SK-N-SH (cell line): ENCODE results near the gene MRPS27. TPM values are rescaled to one million over a fixed set of nuclear protein-coding genes. Genes with fewer than 3 reads are reported as not detected.

Source experiments
- CTCF ChIA-PET: fragments of 300-600, 350-600 bp; formaldehyde crosslinking; extraction: SDS; loops from one replicate; lab custom pipeline; 2021; lab: Yijun Ruan, JAX
- POLR2A ChIA-PET: fragments of 350-600 bp; sonication (Branson Sonifier 250); formaldehyde crosslinking; extraction: SDS; loops from one replicate; lab custom pipeline; 2020; ENCODE audit warnings: antibody characterized with exemption, inconsistent platforms; lab: Yijun Ruan, JAX
- DNase-seq: peaks from one replicate; pipeline ENCODE4 v3.0.0; 2012
- H2AFZ ChIP-seq: fragments of 200-600 bp; sonication (generic); 2 replicates; pipeline ENCODE4 v1.8.1; 2016; ENCODE audit warnings: antibody characterized with exemption, mild to moderate bottlenecking, low read depth
- H3F3A ChIP-seq: fragments of 200-600 bp; sonication (generic); replicated peaks from 2 replicates; pipeline ENCODE3; 2016; ENCODE audit warnings: antibody characterized with exemption, mild to moderate bottlenecking; ENCODE audit not compliant: insufficient read depth
- H3K27ac ChIP-seq, 2 experiments: fragments of 200-500 bp in 1 of 2; fragments of 200-600 bp in 1 of 2; sonication (Bioruptor generic) in 1 of 2; sonication (generic), shearing (Covaris generic) in 1 of 2; 2 replicates each; pipeline versions ENCODE4 v1.5.1 to v1.6.1; 2014 to 2016; ENCODE audit warnings: low read depth in 2 of 2, inconsistent platforms in 1 of 2, low read length in 1 of 2, mild to moderate bottlenecking in 1 of 2, mixed read lengths in 1 of 2
- H3K27me3 ChIP-seq: fragments of 200-600 bp; sonication (generic), shearing (Covaris generic); 2 replicates; pipeline ENCODE4 v1.6.1; 2016; ENCODE audit warnings: mixed run types; ENCODE audit not compliant: insufficient read depth
- H3K36me3 ChIP-seq, 2 experiments: fragments of 200-500 bp in 1 of 2; fragments of 200-600 bp in 1 of 2; sonication (Bioruptor generic) in 1 of 2; sonication (generic) in 1 of 2; replicated peaks in 1 of 2; 2 replicates each; pipeline versions ENCODE3 to v1.5.1; 2014 to 2016; ENCODE audit warnings: low read length in 1 of 2, mild to moderate bottlenecking in 1 of 2; ENCODE audit not compliant: insufficient read depth in 2 of 2, control insufficient read depth in 1 of 2
- H3K4me1 ChIP-seq, 2 experiments: fragments of 200-500 bp in 1 of 2; fragments of 200-600 bp in 1 of 2; sonication (Bioruptor generic) in 1 of 2; sonication (generic), shearing (Covaris generic) in 1 of 2; 2 replicates each; pipeline versions ENCODE4 v1.5.1 to v1.6.1; 2014 to 2016; ENCODE audit warnings: low read depth in 1 of 2, low read length in 1 of 2, mixed run types in 1 of 2; ENCODE audit not compliant: insufficient read depth in 2 of 2, control insufficient read depth in 1 of 2
- H3K4me2 ChIP-seq: fragments of 200-600 bp; sonication (generic), shearing (Covaris generic); 2 replicates; pipeline ENCODE4 v1.6.1; 2017; ENCODE audit warnings: mixed run types
- H3K4me3 ChIP-seq, 2 experiments: fragments of 200-500 bp in 1 of 2; fragments of 200-600 bp in 1 of 2; sonication (Bioruptor generic) in 1 of 2; sonication (generic), shearing (Covaris generic) in 1 of 2; 2 replicates each; pipeline versions ENCODE4 v1.5.1 to v1.8.1; 2014 to 2016; ENCODE audit warnings: low read depth in 2 of 2, inconsistent platforms in 1 of 2, low read length in 1 of 2, mild to moderate bottlenecking in 1 of 2, mixed read lengths in 1 of 2, moderate library complexity in 1 of 2
- H3K79me2 ChIP-seq: fragments of 200-600 bp; sonication (generic); 2 replicates; pipeline ENCODE4 v1.8.1; 2017; ENCODE audit warnings: mild to moderate bottlenecking; ENCODE audit not compliant: insufficient read depth
- H3K9ac ChIP-seq: fragments of 200-600 bp; sonication (generic); 2 replicates; pipeline ENCODE4 v1.6.1; 2017; ENCODE audit warnings: mixed run types
- H3K9me2 ChIP-seq: fragments of 200-600 bp; sonication (generic); 2 replicates; pipeline ENCODE4 v1.6.1; 2017; ENCODE audit warnings: mixed run types
- H3K9me3 ChIP-seq: fragments of 200-600 bp; sonication (generic); 2 replicates; pipeline ENCODE4 v1.6.1; 2017; ENCODE audit warnings: mixed run types, mild to moderate bottlenecking, moderate library complexity
- H4K20me1 ChIP-seq: fragments of 200-600 bp; sonication (generic); 2 replicates; pipeline ENCODE4 v1.6.1; 2017; ENCODE audit warnings: mild to moderate bottlenecking, mixed run types; ENCODE audit not compliant: insufficient read depth
- CTCF ChIP-seq: fragments of 200-600 bp; sonication (generic); IDR thresholded peaks from 2 replicates; pipeline ENCODE4 v1.6.1; 2017; ENCODE audit warnings: antibody characterized with exemption, mild to moderate bottlenecking, moderate library complexity
- ELF1 ChIP-seq: IDR thresholded peaks from 2 replicates; pipeline ENCODE4 v1.4.0; 2012
- FOSL2 ChIP-seq: IDR thresholded peaks from 2 replicates; pipeline ENCODE4 v1.4.0; 2012; ENCODE audit warnings: low read depth, mild to moderate bottlenecking, moderate library complexity, borderline replicate concordance
- JUND ChIP-seq: IDR thresholded peaks from 2 replicates; pipeline ENCODE4 v1.4.0; 2012
- MEF2A ChIP-seq: IDR thresholded peaks from 2 replicates; pipeline ENCODE4 v1.4.0; 2012; ENCODE audit warnings: low read depth, borderline replicate concordance
- NFIC ChIP-seq: IDR thresholded peaks from 2 replicates; pipeline ENCODE4 v1.4.0; 2012; ENCODE audit warnings: borderline replicate concordance
- PBX3 ChIP-seq: IDR thresholded peaks from 2 replicates; pipeline ENCODE4; 2012
- POLR2AphosphoS5 ChIP-seq: IDR thresholded peaks from 2 replicates; pipeline ENCODE4 v1.6.1; 2012; ENCODE audit warnings: low read depth, low read length
- REST ChIP-seq: IDR thresholded peaks from 2 replicates; pipeline ENCODE4 v1.6.1; 2012; ENCODE audit warnings: mild to moderate bottlenecking, low read depth, low read length, moderate library complexity
- RXRA ChIP-seq: IDR thresholded peaks from 2 replicates; pipeline ENCODE4 v1.4.0; 2012; ENCODE audit warnings: low read depth, mild to moderate bottlenecking, borderline replicate concordance
- TAF1 ChIP-seq: IDR thresholded peaks from 2 replicates; pipeline ENCODE4 v1.6.1; 2012; ENCODE audit warnings: low read depth, mild to moderate bottlenecking, low read length, moderate library complexity, borderline replicate concordance
- TCF12 ChIP-seq: IDR thresholded peaks from 2 replicates; pipeline ENCODE4 v1.4.0; 2012
- TEAD4 ChIP-seq: IDR thresholded peaks from 2 replicates; pipeline ENCODE4 v1.4.0; 2012; ENCODE audit warnings: mild to moderate bottlenecking, borderline replicate concordance; ENCODE audit not compliant: insufficient read depth
- USF1 ChIP-seq: IDR thresholded peaks from 2 replicates; pipeline ENCODE4 v1.4.0; 2012; ENCODE audit warnings: low read depth, borderline replicate concordance
- YY1 ChIP-seq: IDR thresholded peaks from 2 replicates; pipeline ENCODE4 v1.4.0; 2012; ENCODE audit warnings: low read depth, mild to moderate bottlenecking
- WGBS: methylation state at CpG from one replicate; pipeline ENCODE4 v1.1.6; 2017; ENCODE audit warnings: low lambda C conversion rate; 5-methylcytosine and 5-hydroxymethylcytosine counted together
- polyA plus RNA-seq, 3 experiments: library from polyadenylated mRNA; depleted of rRNA; stranded (reverse); fragments of >200 nt; gene quantifications; 2 replicates each; pipeline ENCODE4 v1.2.3, GENCODE V29; 2012

The MRPS27 gene
- polyA plus RNA-seq, 1 of the 3 experiments (the other 2 are of a cell fraction), result 37.5 TPM

- Histone ChIP-seq H3K79me2 (peaks cover 3% of the 10 kb centered on the region; the same call in 1 of the 2 replicates), H2AFZ (no peak overlapping the region), H3K27me3 (no peaks in the 10 kb centered on the region), H3K9me2 (no peaks in the 10 kb centered on the region), H3K9me3 (no peaks in the 10 kb centered on the region), H4K20me1 (no peaks in the 10 kb centered on the region), H3K4me1 (peaks cover 0 to 22% of the 10 kb centered on the region in 2 experiments; a peak in 2 of 4 replicates), H3F3A (peaks cover 22% of the 10 kb centered on the region), H3K9ac (peak overlapping the region; percentile 9; the same call in 1 of the 2 replicates), H3K4me2 (peak overlapping the region; percentile 14), H3K36me3 (peaks cover 21 to 41% of the 10 kb centered on the region in 2 experiments), H3K27ac (peak overlapping the region; percentile 47 to 67; a peak in 3 of 4 replicates), H3K4me3 (no peak overlapping the region)
- POLR2A ChIA-PET, result no interaction called here
- no peak for DNase-seq
- no peak for TF ChIP-seq TCF12
- no peak for TF ChIP-seq NFIC
- TF ChIP-seq YY1, result no peak
- TF ChIP-seq MEF2A, result no peak
- TF ChIP-seq TAF1, result no peak
- TF ChIP-seq FOSL2, result no peak
- no peak for TF ChIP-seq ELF1
- TF ChIP-seq JUND, result no peak
- TF ChIP-seq TEAD4, result no peak
- TF ChIP-seq PBX3, result no peak
- no peak for TF ChIP-seq USF1
- TF ChIP-seq POLR2AphosphoS5, result no peak
- TF ChIP-seq RXRA, result no peak
- TF ChIP-seq CTCF, result no peak
- TF ChIP-seq REST, result no peak
- CTCF ChIA-PET, result interaction anchor here (0.8 to 1.1 kb wide), 3 partner anchors 12 to 101 kb away, joined by 3 read pairs; no protein-coding TSS in a partner anchor
- 93% methylated on average over 1 of the region's 1 CpG for WGBS
These were observed 85.2 kb downstream of the MRPS27 start for GRCh38 chr5:72234868-72235267.
